ENCODE results near the gene TCF25. TPM values are rescaled to one million over a fixed set of nuclear protein-coding genes. Genes with fewer than 3 reads are reported as not detected.
"Not testable (repeated sequence)": the region's sequence is repeated elsewhere in the genome, so short reads cannot be mapped to it uniquely, and the experiment has no call there.

TCF25 gene, protein sequence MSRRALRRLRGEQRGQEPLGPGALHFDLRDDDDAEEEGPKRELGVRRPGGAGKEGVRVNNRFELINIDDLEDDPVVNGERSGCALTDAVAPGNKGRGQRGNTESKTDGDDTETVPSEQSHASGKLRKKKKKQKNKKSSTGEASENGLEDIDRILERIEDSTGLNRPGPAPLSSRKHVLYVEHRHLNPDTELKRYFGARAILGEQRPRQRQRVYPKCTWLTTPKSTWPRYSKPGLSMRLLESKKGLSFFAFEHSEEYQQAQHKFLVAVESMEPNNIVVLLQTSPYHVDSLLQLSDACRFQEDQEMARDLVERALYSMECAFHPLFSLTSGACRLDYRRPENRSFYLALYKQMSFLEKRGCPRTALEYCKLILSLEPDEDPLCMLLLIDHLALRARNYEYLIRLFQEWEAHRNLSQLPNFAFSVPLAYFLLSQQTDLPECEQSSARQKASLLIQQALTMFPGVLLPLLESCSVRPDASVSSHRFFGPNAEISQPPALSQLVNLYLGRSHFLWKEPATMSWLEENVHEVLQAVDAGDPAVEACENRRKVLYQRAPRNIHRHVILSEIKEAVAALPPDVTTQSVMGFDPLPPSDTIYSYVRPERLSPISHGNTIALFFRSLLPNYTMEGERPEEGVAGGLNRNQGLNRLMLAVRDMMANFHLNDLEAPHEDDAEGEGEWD
- 100 to 1,000 TPM; 119 to 127 (median 127) TPM for polyA plus RNA-seq (ENCODE audit: insufficient read length in 3 of 3)

DNA sequence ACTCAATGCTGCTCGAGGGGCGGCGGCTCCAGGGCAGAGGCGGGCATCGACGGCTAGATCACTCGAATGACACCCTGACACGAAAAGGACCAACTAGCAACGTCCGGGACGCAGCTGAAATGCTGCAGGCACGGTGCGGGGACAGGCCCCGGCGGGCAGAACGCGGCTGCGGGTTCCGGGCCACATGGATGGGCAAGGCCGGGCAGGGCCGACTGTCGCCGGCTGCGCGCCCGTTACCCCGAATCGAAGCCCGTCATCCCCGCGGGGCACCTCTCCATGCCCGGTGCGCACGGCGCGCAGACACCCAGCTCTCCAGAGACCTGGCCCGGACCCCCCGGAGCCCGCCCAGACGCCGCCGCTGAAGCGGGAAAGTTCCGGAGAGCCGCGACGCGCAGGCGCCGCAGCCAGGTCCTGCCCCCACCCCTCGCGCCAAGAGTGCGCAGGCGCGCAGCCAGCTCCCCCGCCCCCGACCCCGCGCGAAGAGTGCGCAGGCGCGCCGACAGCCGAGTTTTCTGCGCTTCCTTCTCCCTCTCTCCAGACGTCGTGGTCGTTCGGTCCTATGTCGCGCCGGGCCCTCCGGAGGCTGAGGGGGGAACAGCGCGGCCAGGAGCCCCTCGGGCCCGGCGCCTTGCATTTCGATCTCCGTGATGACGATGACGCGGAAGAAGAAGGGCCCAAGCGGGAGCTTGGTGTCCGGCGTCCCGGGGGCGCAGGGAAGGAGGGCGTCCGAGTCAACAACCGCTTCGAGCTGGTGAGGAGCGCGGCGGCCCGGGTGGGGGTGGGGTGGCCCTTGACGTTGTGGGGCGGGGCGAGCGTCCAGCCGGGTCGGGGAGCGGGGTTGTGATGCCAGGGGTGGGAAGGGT, at the start of gene TCF25:
Gene TCF25 (plus strand): TSS at position 484 of the 863 bp plus-strand sequence. CDS start 76 bp downstream, at position 560.
- peak; percentile 74 to 77 (median 75) for DNase-seq (ENCODE audit: low read depth in 3 of 3, low spot score in 2 of 3)

DNA sequence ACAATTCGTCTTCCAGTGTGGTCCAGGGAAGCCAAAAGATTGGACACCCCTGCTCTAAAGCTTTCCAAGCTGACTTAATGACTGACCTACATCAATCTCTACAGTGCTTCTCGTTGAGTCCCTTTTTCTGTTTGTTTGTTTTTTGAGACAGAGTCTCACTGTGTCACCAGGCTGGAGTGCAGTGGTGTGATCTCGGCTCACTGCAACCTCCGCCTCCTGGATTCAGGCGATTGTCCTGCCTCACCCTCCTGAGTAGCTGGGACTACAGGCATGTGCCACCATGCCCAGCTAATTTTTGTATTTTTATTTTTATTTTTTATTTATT, 49.6 kb upstream of the TCF25 start:
- not testable (repeated sequence) for DNase-seq (ENCODE audit: low read depth in 3 of 3, low spot score in 2 of 3)

DNA sequence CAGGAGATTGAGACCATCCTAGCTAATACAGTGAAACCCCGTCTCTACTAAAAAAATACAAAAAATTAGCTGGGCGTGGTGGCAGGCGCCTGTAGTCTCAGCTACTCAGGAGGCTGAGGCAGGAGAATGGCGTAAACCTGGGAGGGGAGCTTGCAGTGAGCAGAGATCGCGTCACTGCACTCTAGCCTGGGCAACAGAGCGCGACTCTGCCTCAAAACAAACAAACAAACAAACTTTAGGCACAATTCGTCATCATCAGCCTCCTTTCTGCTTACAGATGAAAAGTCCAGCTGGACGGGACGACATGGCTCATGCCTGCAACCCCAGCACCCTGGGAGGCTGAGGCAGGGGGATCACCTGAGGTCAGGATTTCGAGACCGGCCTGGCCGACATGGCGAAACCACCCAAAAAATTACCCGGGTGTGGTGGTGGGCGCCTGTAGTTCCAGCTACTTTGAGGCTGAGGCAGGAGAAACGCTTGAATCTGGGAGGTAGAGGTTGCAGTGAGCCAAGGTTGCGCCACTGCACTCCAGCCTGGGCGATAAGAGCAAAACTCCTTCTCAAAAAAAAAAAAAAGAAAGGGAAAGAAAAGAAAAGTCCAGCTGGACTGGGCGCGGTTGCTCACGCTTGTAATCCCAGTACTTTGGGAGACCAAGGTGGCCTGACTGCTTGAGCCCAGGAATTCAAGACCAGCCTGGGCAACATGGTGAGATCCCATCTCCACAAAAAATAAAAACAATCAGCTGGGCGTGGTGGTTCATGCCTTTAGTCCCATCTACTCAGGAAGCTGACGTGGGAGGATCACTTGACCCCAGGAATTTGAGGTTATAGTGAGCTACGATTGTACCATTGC, 46.6 kb upstream of the TCF25 start:
- no peak for DNase-seq (ENCODE audit: low read depth in 3 of 3, low spot score in 2 of 3)

DNA sequence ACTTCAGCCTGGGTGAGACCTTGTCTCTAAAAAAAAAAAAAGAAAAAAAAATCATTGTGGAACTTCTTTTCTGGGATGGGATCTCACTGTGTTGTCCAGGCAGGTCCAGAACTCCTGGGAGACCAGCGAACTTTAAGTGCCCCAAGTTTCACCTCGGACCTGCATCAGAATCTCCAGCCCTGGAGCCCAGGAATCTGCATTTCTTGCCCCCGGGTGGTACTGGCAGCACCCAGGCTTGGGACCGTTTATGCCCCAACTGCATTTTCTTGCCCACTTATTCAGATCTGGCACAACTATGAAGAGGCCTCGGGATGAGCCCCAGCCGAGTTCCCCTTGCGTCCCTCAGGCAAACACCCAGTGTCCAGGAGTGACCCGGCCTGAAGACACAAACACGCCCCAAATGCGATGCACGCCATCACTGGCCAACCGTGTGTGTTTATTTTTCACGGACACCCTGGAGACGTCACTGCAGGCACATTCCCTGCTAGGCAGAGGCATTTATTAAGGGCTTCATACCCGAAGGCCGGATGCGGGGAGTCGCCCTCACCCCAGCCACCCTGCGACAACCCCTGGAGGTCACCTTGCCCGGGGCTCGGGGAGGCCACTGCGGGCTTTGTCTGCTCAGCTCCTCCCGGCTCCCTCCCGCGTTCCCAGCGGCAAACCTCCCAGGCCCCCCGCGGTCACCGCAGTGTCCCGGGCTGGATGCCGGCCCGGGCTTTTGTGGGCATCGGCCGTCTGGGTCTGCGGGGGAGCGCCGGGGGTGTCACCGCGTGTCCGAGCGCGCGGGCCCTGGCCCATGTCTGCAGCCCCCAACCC, 45.8 kb upstream of the TCF25 start:
- no peak for DNase-seq (ENCODE audit: low read depth in 3 of 3, low spot score in 2 of 3)

DNA sequence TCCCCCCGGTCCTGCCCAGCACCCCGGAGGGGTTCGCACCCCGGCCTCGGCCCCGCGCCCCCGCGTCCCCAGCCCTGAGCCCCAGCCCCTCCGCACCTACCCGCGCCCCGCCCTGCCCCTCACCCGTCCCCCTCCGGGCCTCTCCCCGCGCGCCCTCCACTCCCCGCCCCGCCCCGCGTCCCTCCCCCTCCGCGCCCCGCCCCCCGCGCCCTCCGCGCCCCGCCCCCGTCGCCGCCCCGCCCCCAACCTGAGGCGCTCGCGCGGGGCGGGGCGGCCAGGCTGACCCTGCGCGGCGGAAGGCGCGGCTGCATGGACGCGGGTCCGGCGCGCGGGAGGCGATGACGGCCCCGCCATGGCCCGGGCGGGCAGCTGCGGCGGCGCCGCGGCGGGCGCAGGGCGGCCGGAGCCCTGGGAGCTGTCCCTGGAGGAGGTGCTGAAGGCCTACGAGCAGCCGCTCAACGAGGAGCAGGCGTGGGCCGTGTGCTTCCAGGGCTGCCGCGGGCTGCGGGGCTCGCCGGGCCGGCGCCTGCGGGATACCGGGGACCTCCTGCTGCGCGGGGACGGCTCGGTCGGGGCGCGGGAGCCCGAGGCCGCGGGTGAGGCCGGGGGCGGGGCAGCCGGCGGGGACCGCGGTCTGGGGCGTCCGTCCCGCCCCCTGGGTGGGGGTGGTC, 45.1 kb upstream of the TCF25 start, which contains the start of gene SPIRE2:
Gene SPIRE2 (plus strand): TSS at position 277 of the 671 bp plus-strand sequence. CDS start 76 bp downstream, at position 353.
- peak in 1 of 3 donors; percentile 70 for DNase-seq (ENCODE audit: low read depth in 3 of 3, low spot score in 2 of 3)

DNA sequence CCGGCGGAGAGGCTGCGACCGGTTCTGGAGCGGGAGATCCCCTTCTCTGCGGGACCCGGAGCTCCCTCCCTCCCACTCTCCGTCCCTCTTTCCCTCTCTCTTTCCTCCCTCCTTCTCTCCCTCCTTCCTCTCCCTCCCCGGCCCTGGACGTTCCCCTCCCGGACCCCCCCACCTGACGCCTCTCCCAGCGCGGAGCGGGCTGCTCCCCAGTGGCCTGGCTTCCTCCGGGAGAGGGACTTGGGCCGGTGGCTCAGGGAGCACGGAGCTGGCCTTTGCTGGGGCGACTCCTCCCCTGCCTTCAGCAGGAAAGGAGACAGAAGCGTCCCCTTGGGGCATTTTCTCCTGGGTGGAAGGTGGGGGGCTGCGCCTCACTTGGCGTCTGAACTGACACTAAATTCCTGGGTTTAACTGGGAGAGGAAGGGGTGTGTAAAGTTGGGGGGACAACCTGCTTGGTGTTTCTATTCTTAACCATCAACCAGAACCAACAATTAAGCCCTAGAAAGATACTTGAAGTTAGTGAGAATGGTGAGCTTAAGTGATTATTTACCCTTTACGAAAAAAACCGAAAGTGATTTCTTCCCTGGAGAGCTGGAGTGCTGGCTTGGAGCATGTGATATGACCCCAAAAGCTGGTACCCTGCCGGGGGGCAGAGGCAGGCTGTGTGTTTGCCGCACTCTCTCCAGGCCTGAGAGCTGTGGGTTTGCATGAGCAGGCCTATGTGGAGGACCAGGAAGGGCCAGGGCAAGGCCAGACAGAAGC, 44.3 kb upstream of the TCF25 start:
- DNase-seq (ENCODE audit: low read depth in 3 of 3, low spot score in 2 of 3) = no peak

DNA sequence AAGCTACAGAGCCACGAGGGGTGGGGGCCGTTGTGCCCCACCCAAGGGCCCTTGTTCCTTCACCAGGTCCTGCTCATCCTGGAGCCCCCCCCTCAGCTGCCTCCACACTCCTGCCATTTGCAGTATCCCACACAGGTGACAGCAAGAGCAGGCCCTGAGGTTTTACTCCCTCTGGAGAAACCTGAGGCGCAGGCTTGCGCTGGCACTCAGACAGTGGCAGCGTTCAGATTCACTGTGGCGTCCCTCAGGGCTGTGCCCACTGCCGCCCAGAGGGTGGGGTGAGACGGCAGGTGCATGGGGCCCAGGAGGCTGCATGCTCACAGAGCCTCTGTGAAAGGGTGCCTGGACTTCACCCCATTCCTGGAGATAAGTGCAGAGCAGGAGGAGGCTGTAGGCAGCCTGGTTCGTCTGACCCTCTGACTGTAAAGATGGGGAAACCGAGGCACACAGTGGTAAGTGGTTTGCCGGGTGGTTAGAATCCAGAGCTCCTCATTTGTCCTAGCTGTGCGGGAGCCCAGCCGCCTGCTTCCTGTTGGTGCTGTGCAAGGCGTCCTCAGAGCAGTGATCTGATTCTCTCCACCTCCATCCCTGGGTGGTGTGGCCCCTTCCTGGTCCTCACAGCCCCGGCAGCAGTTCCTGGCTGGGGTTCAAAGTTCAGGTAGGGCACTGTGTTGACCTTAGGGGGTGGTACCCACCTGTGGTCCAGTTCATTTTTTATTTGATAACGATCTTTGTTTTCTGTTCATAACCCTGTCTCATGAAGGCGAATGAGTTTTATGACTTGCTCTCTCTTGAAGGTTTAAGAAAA, 43.6 kb upstream of the TCF25 start:
- no peak for DNase-seq (ENCODE audit: low read depth in 3 of 3, low spot score in 2 of 3)

DNA sequence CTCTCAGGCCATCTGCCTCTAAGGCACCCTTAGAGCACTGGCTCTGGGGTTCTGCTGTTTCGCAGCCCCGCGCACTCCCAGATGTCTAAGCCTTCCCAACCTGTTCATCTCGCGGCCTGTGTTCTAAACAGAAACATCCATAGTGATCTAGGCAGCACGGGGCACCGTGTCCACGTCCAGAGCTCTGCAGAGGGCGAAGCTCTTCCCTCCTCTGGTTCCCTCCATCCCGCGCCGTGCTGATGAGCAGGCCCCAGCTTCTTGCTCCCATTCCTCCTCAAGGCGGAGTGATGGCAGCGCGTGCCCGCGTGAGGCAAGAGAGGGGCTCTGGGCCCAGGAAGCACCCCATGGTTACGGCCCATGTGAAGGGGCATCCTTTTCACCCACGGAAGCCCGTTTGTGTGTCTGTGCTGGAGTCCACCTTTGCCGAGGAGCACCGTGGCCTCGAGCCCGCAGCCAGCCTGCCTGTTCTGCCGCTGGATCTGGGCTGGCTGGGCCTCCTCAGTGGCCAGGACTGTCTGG, 41.5 kb upstream of the TCF25 start:
- no peak for DNase-seq (ENCODE audit: low read depth in 3 of 3, low spot score in 2 of 3)

DNA sequence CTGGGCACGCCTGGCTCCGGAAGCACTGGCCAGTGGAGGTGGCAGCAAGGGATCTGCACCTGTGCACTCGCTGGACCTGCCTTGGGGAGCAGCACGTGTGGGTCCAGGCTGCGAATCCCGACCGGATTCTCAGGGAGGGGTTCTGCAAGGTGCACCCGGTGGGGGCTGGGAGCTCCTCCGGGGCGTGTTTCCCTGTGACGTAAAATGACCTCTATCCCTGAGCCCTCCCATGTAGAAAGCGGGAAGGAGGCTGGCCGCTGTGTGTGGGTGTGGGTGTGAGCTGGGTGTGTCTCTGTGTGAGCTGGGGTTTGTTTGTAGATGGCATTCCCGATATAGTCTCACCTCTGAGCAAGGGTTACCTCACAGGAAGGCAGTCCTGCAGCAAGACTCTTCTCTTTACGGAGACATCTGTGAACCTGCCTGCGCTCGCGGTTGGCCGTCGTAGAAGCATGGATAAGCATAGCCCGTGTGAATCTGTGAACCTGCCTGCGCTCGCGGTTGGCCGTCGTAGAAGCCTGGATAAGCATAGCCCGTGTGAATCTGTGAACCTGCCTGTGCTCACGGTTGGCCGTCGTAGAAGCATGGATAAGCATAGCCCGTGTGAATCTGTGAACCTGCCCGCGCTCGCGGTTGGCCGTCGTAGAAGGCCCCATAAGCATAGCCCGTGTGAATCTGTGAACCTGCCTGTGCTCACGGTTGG, 39.6 kb upstream of the TCF25 start:
- not testable (repeated sequence) for DNase-seq (ENCODE audit: low read depth in 3 of 3, low spot score in 2 of 3)

DNA sequence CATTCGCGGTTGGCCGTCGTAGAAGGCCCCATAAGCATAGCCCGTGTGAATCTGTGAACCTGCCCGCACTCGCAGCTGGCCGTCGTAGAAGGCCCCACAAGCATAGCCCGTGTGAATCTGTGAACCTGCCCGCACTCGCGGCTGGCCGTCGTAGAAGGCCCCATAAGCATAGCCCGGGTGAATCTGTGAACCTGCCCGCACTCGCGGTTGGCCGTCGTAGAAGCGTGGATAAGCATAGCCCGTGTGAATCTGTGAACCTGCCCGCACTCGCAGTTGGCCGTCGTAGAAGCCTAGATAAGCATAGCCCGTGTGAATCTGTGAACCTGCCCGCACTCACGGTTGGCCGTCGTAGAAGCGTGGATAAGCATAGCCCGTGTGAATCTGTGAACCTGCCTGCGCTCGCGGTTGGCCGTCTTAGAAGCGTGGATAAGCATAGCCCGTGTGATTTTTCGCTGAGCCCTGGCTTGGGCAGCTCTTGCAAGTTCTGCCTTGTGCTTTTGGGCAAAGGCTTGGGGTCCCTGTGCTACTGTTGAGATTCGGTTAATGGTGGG, 38.5 kb upstream of the TCF25 start:
- DNase-seq (ENCODE audit: low read depth in 3 of 3, low spot score in 2 of 3) = not testable (repeated sequence)

DNA sequence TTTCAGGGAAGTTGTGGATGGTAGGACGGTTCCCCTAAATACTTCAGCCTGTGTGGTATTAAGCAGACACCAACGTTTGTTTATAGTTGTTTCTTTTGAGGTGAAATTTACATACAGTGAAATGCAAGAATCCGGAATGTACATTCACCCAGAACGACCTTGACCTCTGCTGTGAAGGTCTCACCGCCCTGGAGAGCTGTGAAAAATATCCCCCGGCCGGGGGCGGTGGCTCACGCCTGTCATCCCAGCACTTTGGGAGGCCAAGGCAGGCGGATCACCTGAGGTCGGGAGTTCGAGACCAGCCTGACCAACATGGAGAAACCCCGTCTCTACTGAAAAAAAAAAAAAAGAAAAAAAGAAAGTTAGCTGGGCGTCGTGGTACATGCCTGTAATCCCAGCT, 36.9 kb upstream of the TCF25 start:
- not testable (repeated sequence) for DNase-seq (ENCODE audit: low read depth in 3 of 3, low spot score in 2 of 3)

DNA sequence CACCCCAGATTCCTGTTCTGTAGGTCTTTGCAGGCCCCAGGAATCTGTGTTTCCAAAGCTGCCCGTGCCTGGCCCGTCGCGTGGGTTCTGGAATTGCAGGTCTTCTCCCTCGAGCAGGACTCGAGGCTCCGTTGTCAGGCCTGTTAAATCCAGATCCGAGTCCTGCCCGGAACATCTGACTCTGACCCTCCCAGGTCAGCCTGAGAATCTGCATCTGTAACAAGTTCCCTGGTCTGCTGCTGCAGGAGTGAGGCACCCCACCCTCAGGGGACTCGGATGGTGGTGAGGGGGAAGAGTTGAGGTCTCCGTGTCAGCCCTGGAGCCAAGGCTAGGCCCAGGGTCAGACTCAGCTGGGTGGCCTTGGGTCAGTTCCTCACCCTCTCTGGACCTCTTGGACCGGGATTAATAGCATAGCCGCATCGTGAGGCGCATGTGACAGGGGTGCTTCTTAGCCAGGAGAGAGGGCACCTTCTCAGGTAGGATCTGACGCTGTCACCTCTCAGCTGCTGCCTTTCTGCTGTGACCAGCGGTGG, 36.3 kb upstream of the TCF25 start:
- DNase-seq (ENCODE audit: low read depth in 3 of 3, low spot score in 2 of 3) = no peak

DNA sequence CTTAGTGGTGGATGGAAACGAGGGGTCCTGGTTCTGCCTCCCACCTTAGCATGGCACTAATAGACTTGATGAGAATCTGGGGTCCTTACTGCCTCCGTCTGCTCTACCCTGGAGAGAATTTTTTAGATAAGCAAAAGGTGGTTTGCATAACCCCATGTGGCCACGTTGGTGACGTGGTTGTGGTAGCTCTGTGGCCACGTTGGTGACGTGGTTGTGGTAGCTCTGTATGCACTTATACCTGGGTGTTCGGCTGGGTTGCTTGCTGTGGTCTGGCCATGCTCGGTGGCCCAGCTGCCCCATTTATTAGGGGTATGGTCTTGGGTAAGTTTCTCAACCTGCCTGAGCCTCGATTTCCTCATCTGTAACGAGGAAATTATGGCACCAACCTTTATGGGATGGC, 32.1 kb upstream of the TCF25 start:
- DNase-seq (ENCODE audit: low read depth in 3 of 3, low spot score in 2 of 3) = no peak

DNA sequence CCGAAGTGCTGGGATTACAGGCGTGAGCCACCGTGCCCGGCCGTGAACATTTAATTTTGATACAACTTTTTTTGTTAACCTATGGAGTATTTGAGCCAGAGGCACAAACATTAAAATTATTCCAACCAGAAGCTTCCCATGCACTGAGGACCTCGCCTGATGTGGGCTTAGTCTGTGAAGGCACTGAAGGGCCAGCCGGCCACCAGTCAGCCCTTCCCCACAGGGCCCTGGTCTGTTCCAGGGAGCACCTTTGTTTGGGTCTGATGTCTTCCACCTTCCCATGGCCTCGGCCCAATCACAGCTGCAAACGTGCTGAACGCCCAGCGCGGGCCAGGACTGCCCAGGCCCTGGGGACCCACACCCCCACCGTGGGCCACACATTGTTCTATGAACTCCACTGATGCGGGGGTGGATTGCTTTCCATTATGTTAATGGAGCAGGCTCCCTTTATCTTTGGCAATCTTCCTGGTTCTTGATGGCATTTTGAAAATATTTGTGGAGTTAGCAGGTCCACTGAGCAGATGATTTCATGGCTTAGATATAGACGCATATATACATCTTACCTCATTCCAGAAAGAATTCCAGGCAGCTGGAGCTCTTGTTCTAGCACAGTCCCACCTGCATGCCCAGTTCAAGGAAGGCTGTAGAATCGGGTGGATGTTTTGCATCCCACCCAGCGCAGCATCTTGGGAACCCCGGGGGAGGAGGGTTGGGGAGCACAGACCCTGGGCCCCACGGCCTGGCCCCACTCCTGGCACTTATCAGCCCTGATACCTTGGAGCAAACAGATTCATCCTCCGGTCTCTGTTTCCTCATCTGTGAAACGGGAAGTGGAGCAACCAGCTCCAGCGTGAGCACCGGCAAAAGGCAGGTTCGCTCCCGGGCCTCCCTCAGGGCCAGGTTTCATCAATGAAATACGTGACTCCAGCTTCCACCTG, 30.7 kb upstream of the TCF25 start:
- DNase-seq (ENCODE audit: low read depth in 3 of 3, low spot score in 2 of 3) = no peak
